Measurements from ENCODE around the gene AHNAK.
"Not testable (repeated sequence)": the region's sequence is repeated elsewhere in the genome, so short reads cannot be mapped to it uniquely, and the experiment has no call there.

AHNAK gene

GRCh38 chr11:62452839-62453468, 93.7 kb downstream of the AHNAK start:
- FAIRE-seq, result no peak

- FAIRE-seq, result no peak
Measured at GRCh38 chr11:62452261-62452660, 94.3 kb downstream of the AHNAK start.

GRCh38 chr11:62451241-62451621, 95.4 kb downstream of the AHNAK start:
- FAIRE-seq, result no peak

- FAIRE-seq, result no peak
Measured at GRCh38 chr11:62450543-62451240, 95.9 kb downstream of the AHNAK start.

GRCh38 chr11:62449912-62450311, 96.7 kb downstream of the AHNAK start:
- not testable (repeated sequence) for FAIRE-seq

GRCh38 chr11:62449451-62449851, 97.2 kb downstream of the AHNAK start:
- FAIRE-seq, result no peak

GRCh38 chr11:62446091-62446490, 100.5 kb downstream of the AHNAK start:
- FAIRE-seq, result no peak

GRCh38 chr11:62445314-62445740, 101.3 kb downstream of the AHNAK start:
- FAIRE-seq, result no peak

GRCh38 chr11:62444835-62445234, 101.8 kb downstream of the AHNAK start:
- no peak for FAIRE-seq

- FAIRE-seq, result no peak
Measured at GRCh38 chr11:62444236-62444833, 102.3 kb downstream of the AHNAK start.

GRCh38 chr11:62443390-62444235, 103.0 kb downstream of the AHNAK start:
- FAIRE-seq, result no peak

- FAIRE-seq, result no peak
Measured at GRCh38 chr11:62439785-62440602, 106.6 kb downstream of the AHNAK start.

GRCh38 chr11:62438641-62439040, 108.0 kb downstream of the AHNAK start:
- no peak for FAIRE-seq

GRCh38 chr11:62437616-62438015, 109.0 kb downstream of the AHNAK start:
- FAIRE-seq, result no peak

GRCh38 chr11:62435846-62436660, 110.6 kb downstream of the AHNAK start:
- FAIRE-seq, result no peak

- FAIRE-seq, result no peak
Measured at GRCh38 chr11:62433904-62434276, 112.7 kb downstream of the AHNAK start.

- no peak for FAIRE-seq
Measured at GRCh38 chr11:62433141-62433903, 113.3 kb downstream of the AHNAK start.

- no peak for FAIRE-seq
Measured at GRCh38 chr11:62432695-62433094, 113.9 kb downstream of the AHNAK start.

- FAIRE-seq, result no peak
Measured at GRCh38 chr11:62431171-62431901, 115.3 kb downstream of the AHNAK start.

- FAIRE-seq, result no peak
Measured at GRCh38 chr11:62430425-62430824, 116.2 kb downstream of the AHNAK start.

All from TTC549 (cell line).